Testis (tissue), 3 donors: ENCODE results near the gene EDIL3. TPM values are rescaled to one million over a fixed set of nuclear protein-coding genes. Genes with fewer than 3 reads are reported as not detected.

Source experiments
- DNase-seq: peaks from one replicate; pipeline ENCODE4 v3.0.0-alpha.2; 2019
- H3K27ac ChIP-seq, 2 donors: fragments of 200-600 bp; sonication (generic); one replicate each; pipeline ENCODE4 v1.5.1; 2019
- H3K27me3 ChIP-seq: fragments of 200-600 bp; sonication (generic); one replicate; pipeline ENCODE4 v1.5.1; 2019
- H3K36me3 ChIP-seq: fragments of 200-600 bp; sonication (generic); one replicate; pipeline ENCODE4 v1.5.1; 2017; ENCODE audit warnings: low read depth; ENCODE audit errors: missing control alignments
- H3K4me1 ChIP-seq: fragments of 200-600 bp; sonication (generic); one replicate; pipeline ENCODE4 v1.5.1; 2019
- H3K4me3 ChIP-seq, 2 donors: fragments of 200-600 bp; sonication (generic); one replicate each; pipeline ENCODE4 v1.5.1; 2017 to 2019
- H3K9me3 ChIP-seq: fragments of 200-600 bp; sonication (generic); one replicate; pipeline ENCODE4 v1.5.1; 2017
- CTCF ChIP-seq, 3 experiments: fragments of 450-650 bp in 2 of 3; fragments of 200-600 bp in 1 of 3; sonication (generic) in 1 of 3; IDR thresholded peaks; one replicate each; pipeline ENCODE4 v1.5.1; 2016 to 2019; ENCODE audit warnings: antibody characterized with exemption in 3 of 3, mild to moderate bottlenecking in 2 of 3, moderate library complexity in 1 of 3
- POLR2A ChIP-seq: fragments of 450-650 bp; IDR thresholded peaks from one replicate; pipeline ENCODE4 v1.6.1; 2017; ENCODE audit warnings: antibody characterized with exemption, mild to moderate bottlenecking, moderate library complexity
- WGBS, 2 donors: methylation state at CpG; one replicate each; pipeline ENCODE4 v1.1.5; 2018; 5-methylcytosine and 5-hydroxymethylcytosine counted together
- intact Hi-C: fragments of 100-400 bp; cut with DNase I; formaldehyde crosslinking; loops from one replicate; pipeline ENCODE4 v1.15.1; 2023; ENCODE audit warnings: low total_unique reads
- polyA plus RNA-seq: library from polyadenylated mRNA; stranded (reverse); fragments of 350-450 nt; fragmentation: Illumina TruSeq; extraction: RNeasy Lipid Tissue Mini Kit (QIAGEN cat#74804); gene quantifications from one replicate; pipeline ENCODE4 v1.2.3, GENCODE V29; 2014; ENCODE audit warnings: low read depth, low replicate concordance; ENCODE audit not compliant: insufficient read depth
- total RNA-seq, 2 donors: library from RNA; depleted of rRNA; stranded (reverse); fragments of >200 nt; gene quantifications; one replicate each; pipeline ENCODE4 v1.2.3, GENCODE V29; 2016

Gene EDIL3
- total and polyA plus RNA-seq, 3 donors from 2014 or later: 3.4 to 8.6 (median 3.5) TPM

DNA sequence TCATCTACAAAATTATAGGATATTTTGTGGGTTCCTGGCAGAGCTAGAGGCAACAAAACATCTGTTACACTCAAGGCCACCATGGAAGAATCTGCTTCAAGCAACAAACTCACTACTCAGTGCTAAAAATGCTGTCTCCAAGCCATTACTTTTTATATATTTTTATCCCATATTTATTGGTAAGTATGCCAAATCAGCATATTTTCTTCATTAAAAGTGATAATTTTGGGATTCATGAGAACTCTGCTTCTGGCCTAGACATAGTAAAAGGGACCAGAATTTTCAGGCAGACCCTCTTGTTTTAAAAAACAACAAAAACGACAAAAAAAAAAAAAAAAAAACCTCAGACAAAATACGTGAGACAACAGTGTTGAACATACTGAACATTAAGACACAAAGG, 236.0 kb downstream of the EDIL3 start:
- 49 to 65% methylated on average over 2 of the region's 2 CpGs for WGBS, 2 donors
- intact Hi-C loops: no loop called here
- no peaks in the 10 kb centered on the region for H3K4me1 ChIP-seq
- DNase-seq: no peak
- no peak overlapping the region for H3K27ac ChIP-seq
- no peak overlapping the region for H3K4me3 ChIP-seq
- no peaks in the 10 kb centered on the region for H3K36me3 ChIP-seq
- TF ChIP-seq POLR2A: no peak
- TF ChIP-seq CTCF (IDR thresholded peaks at IDR 0.05): no peak
- no peaks in the 10 kb centered on the region for H3K27me3 ChIP-seq
- H3K9me3 ChIP-seq: no peaks in the 10 kb centered on the region

- Histone ChIP-seq H3K4me3 (no peak overlapping the region), H3K4me1 (no peaks in the 10 kb centered on the region), H3K27ac (no peak overlapping the region), H3K27me3 (no peaks in the 10 kb centered on the region), H3K36me3 (no peaks in the 10 kb centered on the region), H3K9me3 (no peaks in the 10 kb centered on the region)
- TF ChIP-seq CTCF (IDR thresholded peaks at IDR 0.05) (no peak), POLR2A (no peak)
- 79 to 81% methylated on average over 5 of the region's 5 CpGs for WGBS, 2 donors
- intact Hi-C loops: no loop called here
- no peak for DNase-seq
Observed at GRCh38 chr5:84137541-84137940, 247.1 kb downstream of the EDIL3 start.

- Histone ChIP-seq H3K9me3 (no peaks in the 10 kb centered on the region), H3K27me3 (no peaks in the 10 kb centered on the region), H3K4me1 (no peaks in the 10 kb centered on the region), H3K36me3 (no peaks in the 10 kb centered on the region), H3K4me3 (no peak overlapping the region), H3K27ac (no peak overlapping the region)
- intact Hi-C loops: no loop called here
- no peak for DNase-seq
- no peak for TF ChIP-seq CTCF (IDR thresholded peaks at IDR 0.05)
- TF ChIP-seq POLR2A: no peak
Observed at GRCh38 chr5:84131372-84131771, 253.3 kb downstream of the EDIL3 start.

GRCh38 chr5:84130006-84130580, 254.6 kb downstream of the EDIL3 start:
- H3K9me3 ChIP-seq: no peaks in the 10 kb centered on the region
- no peaks in the 10 kb centered on the region for H3K36me3 ChIP-seq
- WGBS, 2 donors: 79 to 90% methylated on average over 3 of the region's 3 CpGs
- no peak overlapping the region for H3K27ac ChIP-seq
- H3K4me3 ChIP-seq: no peak overlapping the region
- no peak for DNase-seq
- TF ChIP-seq POLR2A (no peak), CTCF (IDR thresholded peaks at IDR 0.05) (no peak)
- H3K4me1 ChIP-seq: no peaks in the 10 kb centered on the region
- intact Hi-C loops: no loop called here
- no peaks in the 10 kb centered on the region for H3K27me3 ChIP-seq

- DNase-seq: no peak
- Histone ChIP-seq H3K27ac (no peak overlapping the region), H3K4me1 (no peaks in the 10 kb centered on the region), H3K4me3 (no peak overlapping the region), H3K36me3 (no peaks in the 10 kb centered on the region), H3K27me3 (no peaks in the 10 kb centered on the region), H3K9me3 (no peaks in the 10 kb centered on the region)
- WGBS, 2 donors: 78 to 95% methylated on average over 3 of the region's 3 CpGs
- no peak for TF ChIP-seq CTCF (IDR thresholded peaks at IDR 0.05)
- no peak for TF ChIP-seq POLR2A
- intact Hi-C loops: no loop called here
Observed at GRCh38 chr5:84125216-84125615, 259.5 kb downstream of the EDIL3 start.
